Measurements from ENCODE around the gene SCAF1.

SCAF1 gene

DNA sequence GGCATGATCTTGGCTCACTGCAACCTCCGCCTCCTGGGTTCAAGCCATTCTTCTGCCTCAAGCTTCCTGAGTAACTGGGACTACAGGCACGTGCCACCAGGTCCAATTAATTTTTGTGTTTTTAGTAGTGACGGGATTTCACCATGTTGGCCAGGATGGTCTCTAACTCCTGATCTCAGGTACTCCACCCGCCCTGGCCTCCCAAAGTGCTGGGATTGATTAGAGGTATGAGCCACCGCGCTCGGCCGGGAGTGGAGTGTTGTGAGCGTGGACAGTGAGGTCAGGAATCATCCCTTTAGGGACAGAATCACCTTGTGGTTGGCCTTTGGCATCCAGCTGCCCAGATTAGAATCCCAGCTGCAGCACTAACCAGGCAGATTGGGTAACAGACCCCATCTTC is 12.3 kb upstream of the SCAF1 start:
- no peak for TF ChIP-seq EZH2 (optimal IDR thresholded peaks at IDR 0.05; ENCODE audit: low read depth, low read length)
- no peak for TF ChIP-seq EZH2phosphoT487 (IDR thresholded peaks at IDR 0.05; ENCODE audit: low read length)
- no peak for TF ChIP-seq CTCF (IDR thresholded peaks at IDR 0.05; ENCODE audit: low read length)
- no peak for DNase-seq
- H4K20me1 ChIP-seq (ENCODE audit: insufficient read depth, low read length), result no peaks in the 10 kb centered on the region
- no peak overlapping the region for H3K4me2 ChIP-seq (ENCODE audit: low read depth, low read length)
- H2AFZ ChIP-seq (ENCODE audit: low read length), result no peak overlapping the region
- no peaks in the 10 kb centered on the region for H3K36me3 ChIP-seq (replicated peaks; ENCODE audit: insufficient read depth, low read length)
- no peak overlapping the region for H3K27ac ChIP-seq (ENCODE audit: low read length)
- no peak overlapping the region for H3K9ac ChIP-seq (ENCODE audit: low read length)
- H3K9me3 ChIP-seq (replicated peaks; ENCODE audit: insufficient read depth, low read length), result no peaks in the 10 kb centered on the region
- H3K4me1 ChIP-seq (ENCODE audit: low read length), result no peaks in the 10 kb centered on the region
- H3F3A ChIP-seq (ENCODE audit: insufficient read depth, low read length), result no peaks in the 10 kb centered on the region
- no peak overlapping the region for H3K4me3 ChIP-seq (ENCODE audit: low read length)
- H3K9me2 ChIP-seq (replicated peaks; ENCODE audit: insufficient read depth, low read length), result no peaks in the 10 kb centered on the region
- H3K79me2 ChIP-seq (ENCODE audit: low read length), result no peaks in the 10 kb centered on the region
- no peaks in the 10 kb centered on the region for H3K27me3 ChIP-seq (replicated peaks; ENCODE audit: insufficient read depth, low read length)

DNA sequence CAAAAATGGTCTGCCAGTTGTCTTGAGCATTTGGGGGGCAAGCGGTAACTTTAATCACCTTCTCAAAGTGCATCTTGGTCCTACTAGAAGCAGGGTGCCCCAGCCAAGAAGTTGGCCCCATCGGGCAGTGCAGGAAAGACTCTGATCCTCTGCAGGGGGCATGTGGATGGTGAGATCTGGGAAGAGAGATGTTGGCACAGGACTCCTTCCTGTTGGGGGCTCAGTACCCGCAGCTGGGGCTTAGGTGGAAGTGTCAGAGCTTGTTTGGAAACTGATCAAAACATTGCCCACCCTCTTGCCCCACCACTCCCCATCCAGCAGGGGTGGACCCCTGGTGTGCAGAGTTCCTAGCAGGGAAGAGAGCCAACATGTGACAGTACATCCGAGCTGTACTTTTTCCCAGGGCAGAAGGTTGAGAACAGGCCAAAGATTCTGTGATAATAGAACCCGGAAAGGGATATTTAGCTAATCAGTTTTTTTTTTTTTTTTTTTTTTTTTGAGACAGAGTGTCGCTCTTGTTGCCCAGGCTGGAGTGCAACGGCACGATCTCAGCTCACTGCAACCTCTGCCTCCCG is 10.9 kb upstream of the SCAF1 start:
- Histone ChIP-seq H3F3A (ENCODE audit: insufficient read depth, low read length) (no peaks in the 10 kb centered on the region), H4K20me1 (ENCODE audit: insufficient read depth, low read length) (no peaks in the 10 kb centered on the region), H3K9me3 (replicated peaks; ENCODE audit: insufficient read depth, low read length) (no peaks in the 10 kb centered on the region), H3K79me2 (ENCODE audit: low read length) (no peaks in the 10 kb centered on the region), H3K27ac (ENCODE audit: low read length) (no peak overlapping the region), H3K4me1 (ENCODE audit: low read length) (no peaks in the 10 kb centered on the region), H3K4me2 (ENCODE audit: low read depth, low read length) (no peak overlapping the region), H3K27me3 (replicated peaks; ENCODE audit: insufficient read depth, low read length) (no peaks in the 10 kb centered on the region), H3K9ac (ENCODE audit: low read length) (no peak overlapping the region), H3K36me3 (replicated peaks; ENCODE audit: insufficient read depth, low read length) (no peaks in the 10 kb centered on the region), H2AFZ (ENCODE audit: low read length) (no peak overlapping the region), H3K9me2 (replicated peaks; ENCODE audit: insufficient read depth, low read length) (no peaks in the 10 kb centered on the region), H3K4me3 (ENCODE audit: low read length) (no peak overlapping the region)
- no peak for TF ChIP-seq EZH2 (optimal IDR thresholded peaks at IDR 0.05; ENCODE audit: low read depth, low read length)
- no peak for TF ChIP-seq CTCF (IDR thresholded peaks at IDR 0.05; ENCODE audit: low read length)
- no peak for TF ChIP-seq EZH2phosphoT487 (IDR thresholded peaks at IDR 0.05; ENCODE audit: low read length)
- no peak for DNase-seq

GRCh38 chr19:49631610-49632192 is 10.3 kb upstream of the SCAF1 start:
- Histone ChIP-seq H3F3A (ENCODE audit: insufficient read depth, low read length) (no peaks in the 10 kb centered on the region), H3K4me3 (ENCODE audit: low read length) (no peak overlapping the region), H3K27me3 (replicated peaks; ENCODE audit: insufficient read depth, low read length) (no peaks in the 10 kb centered on the region), H3K9me2 (replicated peaks; ENCODE audit: insufficient read depth, low read length) (no peaks in the 10 kb centered on the region), H4K20me1 (ENCODE audit: insufficient read depth, low read length) (no peaks in the 10 kb centered on the region), H3K27ac (ENCODE audit: low read length) (no peak overlapping the region), H3K9ac (ENCODE audit: low read length) (no peak overlapping the region), H3K4me1 (ENCODE audit: low read length) (no peaks in the 10 kb centered on the region), H3K4me2 (ENCODE audit: low read depth, low read length) (no peak overlapping the region), H3K79me2 (ENCODE audit: low read length) (no peaks in the 10 kb centered on the region), H3K9me3 (replicated peaks; ENCODE audit: insufficient read depth, low read length) (no peaks in the 10 kb centered on the region), H2AFZ (ENCODE audit: low read length) (no peak overlapping the region), H3K36me3 (replicated peaks; ENCODE audit: insufficient read depth, low read length) (no peaks in the 10 kb centered on the region)
- TF ChIP-seq EZH2 (optimal IDR thresholded peaks at IDR 0.05; ENCODE audit: low read depth, low read length) (no peak), CTCF (IDR thresholded peaks at IDR 0.05; ENCODE audit: low read length) (no peak), EZH2phosphoT487 (IDR thresholded peaks at IDR 0.05; ENCODE audit: low read length) (no peak)
- DNase-seq, result no peak

Data from MM.1S (cell line).